Measurements from ENCODE around the gene TM7SF2. TPM values are rescaled to one million over a fixed set of nuclear protein-coding genes. Genes with fewer than 3 reads are reported as not detected.
A peak's percentile ranks its signal among the peaks of the same experiment; 100 is the strongest.
"Not testable (repeated sequence)": the region's sequence is repeated elsewhere in the genome, so short reads cannot be mapped to it uniquely, and the experiment has no call there.

The TM7SF2 gene
- total and polyA plus RNA-seq, 2 donors from 2014 or later: 20.9 to 88.2 TPM

- Histone ChIP-seq H3K27me3 (ENCODE audit: control insufficient read depth, insufficient read depth, low read length) (no peaks in the 10 kb centered on the region), H3K36me3 (ENCODE audit: control insufficient read depth in 2 of 3, insufficient read depth in 3 of 3, low read length in 3 of 3) (peaks cover 2 to 22% (median 12%) of the 10 kb centered on the region in 3 donors), H3K9me3 (ENCODE audit: control insufficient read depth in 2 of 3, insufficient read depth in 1 of 3, low read length in 3 of 3) (no peaks in the 10 kb centered on the region), H3K4me3 (ENCODE audit: low read length in 3 of 3) (no peak overlapping the region), H3K9ac (ENCODE audit: low read length in 3 of 3) (no peak overlapping the region), H3K4me1 (ENCODE audit: control insufficient read depth in 2 of 3, insufficient read depth in 2 of 3, low read depth in 1 of 3, low read length in 3 of 3) (peaks cover 2 to 37% (median 17%) of the 10 kb centered on the region in 3 donors), H3K27ac (ENCODE audit: low read depth in 2 of 2, low read length in 2 of 2) (peak overlapping the region; percentile 41 to 43)
- no peak for TF ChIP-seq CTCF (IDR thresholded peaks at IDR 0.05; ENCODE audit: borderline replicate concordance, extremely low read depth, insufficient read depth)
- FAIRE-seq (no peak), DNase-seq (peak in 2 of 5 donors; percentile 22 to 40)
- intact Hi-C loops (cut with DNase I): no loop called here
These were observed 6.6 kb downstream of the TM7SF2 start for GRCh38 chr11:65118097-65118837.

- peak in 2 of 5 donors; percentile 41 to 56 for DNase-seq
- H3K27ac ChIP-seq (ENCODE audit: low read depth in 2 of 2, low read length in 2 of 2); H3K9ac ChIP-seq (ENCODE audit: low read length in 3 of 3); H3K9me3 ChIP-seq (ENCODE audit: control insufficient read depth in 2 of 3, insufficient read depth in 1 of 3, low read length in 3 of 3); H3K4me3 ChIP-seq (ENCODE audit: low read length in 3 of 3); FAIRE-seq; intact Hi-C loops (cut with DNase I); H3K27me3 ChIP-seq (ENCODE audit: control insufficient read depth, insufficient read depth, low read length): not testable (repeated sequence)
- H3K36me3 ChIP-seq (ENCODE audit: control insufficient read depth in 2 of 3, insufficient read depth in 3 of 3, low read length in 3 of 3): peaks cover 2 to 23% (median 12%) of the 10 kb centered on the region in 3 donors
- H3K4me1 ChIP-seq (ENCODE audit: control insufficient read depth in 2 of 3, insufficient read depth in 2 of 3, low read depth in 1 of 3, low read length in 3 of 3): peaks cover 2 to 31% (median 17%) of the 10 kb centered on the region in 3 donors
These were observed 7.4 kb downstream of the TM7SF2 start for GRCh38 chr11:65118891-65119669.

- peaks cover 2 to 28% (median 17%) of the 10 kb centered on the region in 3 donors for H3K4me1 ChIP-seq (ENCODE audit: control insufficient read depth in 2 of 3, insufficient read depth in 2 of 3, low read depth in 1 of 3, low read length in 3 of 3)
- TF ChIP-seq CTCF (IDR thresholded peaks at IDR 0.05; ENCODE audit: borderline replicate concordance, extremely low read depth, insufficient read depth): no peak
- H3K27ac ChIP-seq (ENCODE audit: low read depth in 2 of 2, low read length in 2 of 2): no peak overlapping the region
- DNase-seq: peak in 1 of 5 donors; percentile 19
- no peaks in the 10 kb centered on the region for H3K27me3 ChIP-seq (ENCODE audit: control insufficient read depth, insufficient read depth, low read length)
- H3K9ac ChIP-seq (ENCODE audit: low read length in 3 of 3): no peak overlapping the region
- intact Hi-C loops (cut with DNase I): no loop called here
- H3K36me3 ChIP-seq (ENCODE audit: control insufficient read depth in 2 of 3, insufficient read depth in 3 of 3, low read length in 3 of 3): peaks cover 2 to 28% (median 12%) of the 10 kb centered on the region in 3 donors
- H3K9me3 ChIP-seq (ENCODE audit: control insufficient read depth in 2 of 3, insufficient read depth in 1 of 3, low read length in 3 of 3): no peaks in the 10 kb centered on the region
- FAIRE-seq: no peak
- no peak overlapping the region for H3K4me3 ChIP-seq (ENCODE audit: low read length in 3 of 3)
These were observed 8.0 kb downstream of the TM7SF2 start for GRCh38 chr11:65119670-65119995.

GRCh38 chr11:65120831-65121230 lies 9.2 kb downstream of the TM7SF2 start:
- Histone ChIP-seq H3K9me3 (ENCODE audit: control insufficient read depth in 2 of 3, insufficient read depth in 1 of 3, low read length in 3 of 3) (no peaks in the 10 kb centered on the region), H3K27me3 (ENCODE audit: control insufficient read depth, insufficient read depth, low read length) (no peaks in the 10 kb centered on the region), H3K4me3 (ENCODE audit: low read length in 3 of 3) (peak overlapping the region; percentile 93 to 99 (median 98)), H3K4me1 (ENCODE audit: control insufficient read depth in 2 of 3, insufficient read depth in 2 of 3, low read depth in 1 of 3, low read length in 3 of 3) (peaks cover 2 to 21% (median 16%) of the 10 kb centered on the region in 3 donors), H3K36me3 (ENCODE audit: control insufficient read depth in 2 of 3, insufficient read depth in 3 of 3, low read length in 3 of 3) (peaks cover 2 to 37% (median 19%) of the 10 kb centered on the region in 3 donors), H3K9ac (ENCODE audit: low read length in 3 of 3) (peak overlapping the region; percentile 97 to 99 (median 99)), H3K27ac (ENCODE audit: low read depth in 2 of 2, low read length in 2 of 2) (no peak overlapping the region)
- no peak for TF ChIP-seq CTCF (IDR thresholded peaks at IDR 0.05; ENCODE audit: borderline replicate concordance, extremely low read depth, insufficient read depth)
- FAIRE-seq (no peak), DNase-seq (peak in 1 of 5 donors; percentile 15)
- intact Hi-C loops (cut with DNase I): no loop called here
